Heart right ventricle (tissue), 16 donors: ENCODE data around the gene CDKN2AIPNL. TPM values are rescaled to one million over a fixed set of nuclear protein-coding genes. Genes with fewer than 3 reads are reported as not detected.

Experiments used
- ATAC-seq, 8 donors: fragments of 200-7000 bp; cut with Tn5 transposase; one replicate each; pipeline ENCODE4 v1.9.1; 2020; ENCODE audit warnings: mild to moderate bottlenecking in 8 of 8, moderate library complexity in 8 of 8, moderate number of reproducible peaks in 1 of 8
- DNase-seq, 2 donors: peaks; one replicate each; pipeline ENCODE4 v3.0.0-alpha.2; 2020
- H3K27ac ChIP-seq, 10 donors: fragments of 200-600 bp; sonication (generic) in 2 of 10; one replicate each; pipeline versions ENCODE4 v1.5.0 to v1.8.0; 2020 to 2022; ENCODE audit warnings: mild to moderate bottlenecking in 3 of 10
- H3K27me3 ChIP-seq, 7 donors: fragments of 200-600 bp; one replicate each; pipeline ENCODE4 v1.8.0; 2021 to 2022; ENCODE audit warnings: mild to moderate bottlenecking in 2 of 7
- H3K36me3 ChIP-seq, 9 donors: fragments of 200-600 bp; sonication (generic) in 1 of 9; one replicate each; pipeline versions ENCODE4 v1.5.0 to v1.8.0; 2020 to 2022; ENCODE audit warnings: mild to moderate bottlenecking in 2 of 9
- H3K4me1 ChIP-seq, 9 donors: fragments of 200-600 bp; sonication (generic) in 1 of 9; one replicate each; pipeline versions ENCODE4 v1.5.0 to v1.8.0; 2020 to 2022; ENCODE audit warnings: mild to moderate bottlenecking in 4 of 9
- H3K4me3 ChIP-seq, 10 donors: fragments of 200-600 bp; sonication (generic) in 2 of 10; one replicate each; pipeline versions ENCODE4 v1.5.0 to v1.8.0; 2020 to 2022; ENCODE audit warnings: mild to moderate bottlenecking in 7 of 10, moderate library complexity in 2 of 10
- H3K9me3 ChIP-seq, 11 donors: fragments of 200-600 bp in 10 of 11; sonication (generic) in 2 of 11; one replicate each; pipeline versions ENCODE4 v1.5.0 to v1.8.0; 2013 to 2022; ENCODE audit warnings: mild to moderate bottlenecking in 2 of 11, control low read depth in 1 of 11, moderate library complexity in 1 of 11
- CTCF ChIP-seq, 9 donors: fragments of 200-600 bp; sonication (generic) in 2 of 9; IDR thresholded peaks; one replicate each; pipeline versions ENCODE4 v1.5.0 to v1.8.0; 2021 to 2022; ENCODE audit warnings: antibody characterized with exemption in 9 of 9, mild to moderate bottlenecking in 5 of 9, moderate library complexity in 1 of 9
- WGBS, 2 donors: extraction: QIAGEN DNeasy Blood & Tissue Kit; methylation state at CpG; one replicate each; pipeline ENCODE4 v1.1.7; 2013; ENCODE audit warnings: inconsistent platforms in 1 of 2; 5-methylcytosine and 5-hydroxymethylcytosine counted together
- intact Hi-C, 10 donors: fragments of 100-400 bp; cut with DNase I; formaldehyde crosslinking; loops; one replicate each; pipeline versions ENCODE4 v1.11.1 to v1.14.2; 2022
- polyA plus RNA-seq, 2 donors: library from polyadenylated mRNA; stranded (reverse); fragments of 200-250 nt; gene quantifications; one replicate each; pipeline ENCODE4 v1.2.3, GENCODE V29; 2013
- total RNA-seq, 10 donors: library from RNA; stranded (reverse); fragmentation: NEBNext Ultra II Directional in 3 of 10; extraction: Animal tissue kit (Norgen Biotek cat#: 25700) in 3 of 10; gene quantifications; one replicate each; pipeline versions ENCODE4 v1.2.1 to v1.2.4, GENCODE V29; 2021 to 2023
- donor health status: Arrhythmogenic right ventricular cardiomyopathy.
- donor health status: ischemic (EF 13 %, LVEDD 7.1; RV severe dilation, severe dysfunction).
- donor health status: healthy with polysubstance abuse.
- donor health status: DM: no; HTN: yes; CAD: no.
- donor health status: DM: no; HTN: no; CAD: no.
- donor health status: ischemic (EF 25% LVEDD 6.9; RV normal size, moderate dysfunction).
- donor health status: ischemic (EF 25% LVEDD 5.7; RV mildly dilated, moderate dysfunction).
- donor health status: healthy.
- donor health status: DM: yes; HTN: yes; CAD: no.
- donor health status: Ischemic cardiomyopathy.
- donor health status: ischemic (EF 35%, LVEDD 5.7; RV mildly dilated, moderate dysfunction).
- donor health status: nonischemic (EF 11% LVEDD 7.7; RV severe dilation, severe dysfunction).
- donor health status: DM: yes; HTN: yes; CAD: no.
- donor health status: PGD.
- donor health status: ischemic (EF 29% LVEDD 5.4; RV normal size, mild dysfunction).
- donor health status: nonischemic (EF 23%, LVEDD 6.1; RV moderate dilation, normal function).

Gene CDKN2AIPNL
- total and polyA plus RNA-seq, 12 donors = 29.1 to 87.6 (median 37.3) TPM

GRCh38 chr5:134444941-134445471 is 33.3 kb upstream of the CDKN2AIPNL start:
- intact Hi-C loops = loop anchor here in 1 of 10 donors (5.0 kb wide), 1 partner anchor 282 kb away; no protein-coding TSS in a partner anchor
- H3K9me3 ChIP-seq = no peaks in the 10 kb centered on the region
- no peak overlapping the region for H3K27ac ChIP-seq
- no peak overlapping the region for H3K4me3 ChIP-seq
- TF ChIP-seq CTCF (IDR thresholded peaks at IDR 0.05) = no peak
- no peaks in the 10 kb centered on the region for H3K27me3 ChIP-seq
- WGBS, 2 donors = 89 to 91% methylated on average over 5 of the region's 5 CpGs
- peaks cover 0 to 1% (median 0%) of the 10 kb centered on the region in 9 donors for H3K4me1 ChIP-seq
- ATAC-seq (no peak), DNase-seq (no peak)
- no peaks in the 10 kb centered on the region for H3K36me3 ChIP-seq

GRCh38 chr5:134440201-134440755 is 28.6 kb upstream of the CDKN2AIPNL start:
- intact Hi-C loops = loop anchor here in 1 of 10 donors (5.0 kb wide), 1 partner anchor 287 kb away; no protein-coding TSS in a partner anchor
- no peak overlapping the region for H3K27ac ChIP-seq

DNA sequence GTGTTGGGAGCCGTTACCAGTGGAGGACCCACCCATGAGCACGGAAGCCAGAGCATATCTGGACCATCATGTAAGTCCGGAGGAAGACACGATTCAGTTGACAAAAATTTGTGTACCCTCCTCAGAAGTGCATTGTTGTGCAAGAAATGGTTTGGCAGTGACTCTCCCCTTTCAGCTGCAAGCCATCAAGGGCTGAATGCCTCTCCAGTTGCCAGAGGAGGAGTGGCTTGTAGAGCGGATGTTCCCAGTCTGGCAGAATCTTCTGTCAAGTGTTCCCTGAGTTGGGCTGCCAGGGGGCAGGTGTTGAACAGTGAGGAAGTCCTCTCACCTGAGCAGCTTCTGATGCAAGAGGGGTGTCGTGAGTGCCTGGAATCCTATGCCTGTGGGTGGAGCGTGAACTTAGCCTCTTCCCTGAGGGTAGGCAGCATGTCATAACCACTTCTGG is 27.6 kb upstream of the CDKN2AIPNL start:
- DNase-seq (peak; percentile 58 to 80), ATAC-seq (peak; percentile 65 to 90 (median 80))
- peak in 2 of 9 donors; percentile 27 to 28 for TF ChIP-seq CTCF (IDR thresholded peaks at IDR 0.05)
- Histone ChIP-seq H3K4me1 (peaks cover 25 to 41% (median 38%) of the 10 kb centered on the region in 9 donors), H3K27me3 (no peaks in the 10 kb centered on the region), H3K9me3 (no peaks in the 10 kb centered on the region), H3K36me3 (no peaks in the 10 kb centered on the region), H3K27ac (peak overlapping the region; percentile 61 to 91 (median 80)), H3K4me3 (peak overlapping the region in 1 of 10 donors; percentile 6)
- 23 to 25% methylated on average over 7 of the region's 7 CpGs for WGBS, 2 donors
- intact Hi-C loops = loop anchor here in 2 of 10 donors (1.0 to 2.0 kb wide), 3 partner anchors 26 to 27 kb away; no protein-coding TSS in a partner anchor

More at GRCh38 chr5:134440201-134440755, 28.6 kb upstream of the CDKN2AIPNL start:
- Histone ChIP-seq H3K36me3 (no peaks in the 10 kb centered on the region), H3K9me3 (no peaks in the 10 kb centered on the region), H3K4me3 (no peak overlapping the region), H3K27me3 (no peaks in the 10 kb centered on the region), H3K4me1 (peaks cover 25 to 41% (median 38%) of the 10 kb centered on the region in 9 donors)
- DNase-seq (no peak), ATAC-seq (no peak)
- WGBS, 2 donors = 61 to 68% methylated on average over 3 of the region's 3 CpGs
- TF ChIP-seq CTCF (IDR thresholded peaks at IDR 0.05) = no peak

- Histone ChIP-seq H3K27ac (peak overlapping the region; percentile 61 to 91 (median 80)), H3K9me3 (no peaks in the 10 kb centered on the region), H3K27me3 (no peaks in the 10 kb centered on the region), H3K36me3 (no peaks in the 10 kb centered on the region), H3K4me3 (peak overlapping the region in 1 of 10 donors; percentile 6), H3K4me1 (peaks cover 25 to 41% (median 38%) of the 10 kb centered on the region in 9 donors)
- DNase-seq (no peak), ATAC-seq (peak in 3 of 8 donors; percentile 3 to 13 (median 3))
- no peak for TF ChIP-seq CTCF (IDR thresholded peaks at IDR 0.05)
- WGBS, 2 donors = 69 to 76% methylated on average over 7 of the region's 7 CpGs
- intact Hi-C loops = loop anchor here in 2 of 10 donors (1.0 to 2.0 kb wide), 3 partner anchors 26 to 28 kb away; no protein-coding TSS in a partner anchor
Observed at GRCh38 chr5:134438721-134439123, 27.0 kb upstream of the CDKN2AIPNL start.
